ENCODE measurements around the gene DPF1.

The DPF1 gene

GRCh38 chr19:38223119-38223523 lies 901 bp downstream of the DPF1 start (continued):
- TF ChIP-seq ZNF777 (tag by site-specific recombination; IDR thresholded peaks at IDR 0.05; ENCODE audit: borderline replicate concordance) (peak; percentile 14; the same call in 1 of the 2 replicates), ZNF335 (tag by site-specific recombination; conservative IDR thresholded peaks at IDR 0.05) (no peak), ZNF785 (tag by site-specific recombination; IDR thresholded peaks at IDR 0.05) (peak; percentile 75; the same call in 1 of the 2 replicates), ZNF155 (tag by site-specific recombination; IDR thresholded peaks at IDR 0.05) (no peak), ZNF664 (tag by site-specific recombination; IDR thresholded peaks at IDR 0.05) (no peak), ZNF398 (tag by site-specific recombination; IDR thresholded peaks at IDR 0.05) (no peak), ZEB2 (tag by site-specific recombination; IDR thresholded peaks at IDR 0.05) (no peak), ZNF248 (tag by site-specific recombination; IDR thresholded peaks at IDR 0.05) (no peak), ZBTB20 (tag by site-specific recombination; IDR thresholded peaks at IDR 0.05) (peak; percentile 11; the same call in 1 of the 2 replicates), ZNF426 (tag by site-specific recombination; IDR thresholded peaks at IDR 0.05) (no peak), ZNF747 (tag by site-specific recombination; IDR thresholded peaks at IDR 0.05) (no peak), ZNF132 (tag by site-specific recombination; IDR thresholded peaks at IDR 0.05; ENCODE audit: borderline replicate concordance) (no peak), ZNF843 (tag by site-specific recombination; IDR thresholded peaks at IDR 0.05) (0 out of 2 replicates have a peak, but pooled peaks have one; percentile 10), ZNF341 (tag by site-specific recombination; IDR thresholded peaks at IDR 0.05; ENCODE audit: low read depth) (no peak), ZNF138 (tag by site-specific recombination; IDR thresholded peaks at IDR 0.05; ENCODE audit: borderline replicate concordance) (no peak), YY1 (tag by site-specific recombination; IDR thresholded peaks at IDR 0.05) (no peak), ZNF114 (tag by site-specific recombination; IDR thresholded peaks at IDR 0.05) (no peak), ZNF350 (tag by site-specific recombination; IDR thresholded peaks at IDR 0.05) (no peak), ZNF660 (tag by site-specific recombination; IDR thresholded peaks at IDR 0.05) (no peak), ZBTB10 (tag by site-specific recombination; IDR thresholded peaks at IDR 0.05) (0 out of 2 replicates have a peak, but pooled peaks have one; percentile 28), ZNF510 (tag by site-specific recombination; IDR thresholded peaks at IDR 0.05; ENCODE audit: insufficient replicate concordance) (no peak), ZBTB26 (tag by site-specific recombination; optimal IDR thresholded peaks at IDR 0.05) (no peak), ZNF274 (IDR thresholded peaks at IDR 0.05; ENCODE audit: low read length) (no peak), ZNF274 (tag by site-specific recombination; IDR thresholded peaks at IDR 0.05; ENCODE audit: borderline replicate concordance) (no peak), ZBTB1 (tag by site-specific recombination; IDR thresholded peaks at IDR 0.05) (no peak), KLF1 (tag by site-specific recombination; IDR thresholded peaks at IDR 0.05) (no peak; the same call in 1 of the 2 replicates), SCRT2 (tag by site-specific recombination; IDR thresholded peaks at IDR 0.05) (peak; percentile 75), ZNF416 (tag by site-specific recombination; IDR thresholded peaks at IDR 0.05) (no peak), ZXDB (tag by site-specific recombination; IDR thresholded peaks at IDR 0.05) (no peak), ZNF621 (tag by site-specific recombination; IDR thresholded peaks at IDR 0.05) (no peak), ZFP41 (tag by site-specific recombination; IDR thresholded peaks at IDR 0.05; ENCODE audit: borderline replicate concordance) (no peak), ZNF366 (tag by site-specific recombination; conservative IDR thresholded peaks at IDR 0.05) (no peak), WT1 (tag by site-specific recombination; IDR thresholded peaks at IDR 0.05) (peak; percentile 33; the same call in 1 of the 2 replicates), ZBTB48 (tag by site-specific recombination; IDR thresholded peaks at IDR 0.05) (no peak), ZNF658 (tag by site-specific recombination; IDR thresholded peaks at IDR 0.05) (no peak), PRDM4 (tag by site-specific recombination; IDR thresholded peaks at IDR 0.05) (no peak; the same call in 1 of the 2 replicates)

All from HEK293 (cell line).